ENCODE measurements around the gene TBX1. TPM values are rescaled to one million over a fixed set of nuclear protein-coding genes. Genes with fewer than 3 reads are reported as not detected.
"Not testable (repeated sequence)": the region's sequence is repeated elsewhere in the genome, so short reads cannot be mapped to it uniquely, and the experiment has no call there.

TBX1 gene
- polyA plus RNA-seq, 1 experiment = not detected

GRCh38 chr22:19775496-19776325 is 15.1 kb downstream of the TBX1 start:
- H3K27me3 ChIP-seq (ENCODE audit: control insufficient read depth, insufficient read depth, low read length) = peaks cover 11% of the 10 kb centered on the region
- no peaks in the 10 kb centered on the region for H3K36me3 ChIP-seq (ENCODE audit: control insufficient read depth, insufficient read depth, low read length)
- ChIA-PET POLR2A (no interaction called here), CTCF (interaction anchor here (1.4 kb wide), 1 partner anchor 45 kb away, joined by 4 read pairs; no protein-coding TSS in a partner anchor)
- no peak overlapping the region for H3K4me3 ChIP-seq (ENCODE audit: low read depth, low read length)
- no peak for DNase-seq (ENCODE audit: low read depth)
- TF ChIP-seq, protein P1, sequence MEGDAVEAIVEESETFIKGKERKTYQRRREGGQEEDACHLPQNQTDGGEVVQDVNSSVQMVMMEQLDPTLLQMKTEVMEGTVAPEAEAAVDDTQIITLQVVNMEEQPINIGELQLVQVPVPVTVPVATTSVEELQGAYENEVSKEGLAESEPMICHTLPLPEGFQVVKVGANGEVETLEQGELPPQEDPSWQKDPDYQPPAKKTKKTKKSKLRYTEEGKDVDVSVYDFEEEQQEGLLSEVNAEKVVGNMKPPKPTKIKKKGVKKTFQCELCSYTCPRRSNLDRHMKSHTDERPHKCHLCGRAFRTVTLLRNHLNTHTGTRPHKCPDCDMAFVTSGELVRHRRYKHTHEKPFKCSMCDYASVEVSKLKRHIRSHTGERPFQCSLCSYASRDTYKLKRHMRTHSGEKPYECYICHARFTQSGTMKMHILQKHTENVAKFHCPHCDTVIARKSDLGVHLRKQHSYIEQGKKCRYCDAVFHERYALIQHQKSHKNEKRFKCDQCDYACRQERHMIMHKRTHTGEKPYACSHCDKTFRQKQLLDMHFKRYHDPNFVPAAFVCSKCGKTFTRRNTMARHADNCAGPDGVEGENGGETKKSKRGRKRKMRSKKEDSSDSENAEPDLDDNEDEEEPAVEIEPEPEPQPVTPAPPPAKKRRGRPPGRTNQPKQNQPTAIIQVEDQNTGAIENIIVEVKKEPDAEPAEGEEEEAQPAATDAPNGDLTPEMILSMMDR (IDR thresholded peaks at IDR 0.05; ENCODE audit: insufficient read depth, low read depth, low read length) = no peak

DNA sequence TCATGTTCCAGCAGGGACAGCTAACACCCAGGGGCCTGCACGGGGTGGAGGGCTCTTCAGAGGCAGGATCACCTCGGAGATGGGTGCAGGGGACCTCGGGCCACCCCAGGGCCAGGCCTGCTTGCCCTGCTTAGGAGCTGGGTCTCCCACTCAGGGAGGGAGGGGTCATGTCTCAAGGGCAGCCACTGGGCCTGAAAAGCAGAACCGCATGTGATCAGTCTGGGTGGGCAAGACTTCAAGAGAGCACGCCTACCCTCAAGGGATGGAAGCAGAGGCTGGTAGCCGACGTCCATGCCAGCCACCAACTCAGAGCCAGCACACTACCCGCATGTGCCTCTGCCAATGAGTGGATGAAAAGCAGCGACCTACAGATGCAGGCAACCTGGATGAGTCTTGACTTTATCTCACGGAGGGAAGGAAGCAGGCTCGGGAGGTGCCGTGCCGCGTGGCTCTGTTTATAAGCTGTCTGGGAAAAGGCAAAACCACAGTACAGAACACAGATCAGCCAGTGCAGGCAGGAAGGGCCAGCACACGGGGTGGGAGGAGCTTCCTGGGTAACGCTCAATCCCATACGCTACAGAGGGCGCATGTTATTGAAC is 16.0 kb downstream of the TBX1 start:
- Histone ChIP-seq H3K4me3 (ENCODE audit: low read depth, low read length) (no peak overlapping the region), H3K36me3 (ENCODE audit: control insufficient read depth, insufficient read depth, low read length) (no peaks in the 10 kb centered on the region), H3K27me3 (ENCODE audit: control insufficient read depth, insufficient read depth, low read length) (peaks cover 8% of the 10 kb centered on the region)
- no peak for DNase-seq (ENCODE audit: low read depth)
- POLR2A ChIA-PET = no interaction called here
- CTCF ChIA-PET = interaction anchor here (1.4 kb wide), 1 partner anchor 46 kb away, joined by 4 read pairs; no protein-coding TSS in a partner anchor
- TF ChIP-seq, protein P1 (IDR thresholded peaks at IDR 0.05; ENCODE audit: insufficient read depth, low read depth, low read length) = no peak

DNA sequence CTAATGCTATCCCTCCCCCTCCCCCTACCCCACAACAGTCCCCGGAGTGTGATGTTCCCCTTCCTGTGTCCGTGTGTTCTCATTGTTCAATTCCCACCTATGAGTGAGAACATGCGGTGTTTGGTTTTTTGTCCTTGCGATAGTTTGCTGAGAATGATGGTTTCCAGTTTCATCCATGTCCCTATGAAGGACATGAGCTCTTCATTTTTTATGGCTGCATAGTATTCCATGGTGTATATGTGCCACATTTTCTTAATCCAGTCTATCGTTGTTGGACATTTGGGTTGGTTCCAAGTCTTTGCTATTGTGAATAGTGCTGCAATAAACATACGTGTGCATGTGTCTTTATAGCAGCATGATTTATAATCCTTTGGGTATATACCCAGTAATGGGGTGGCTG is 16.6 kb downstream of the TBX1 start:
- CTCF ChIA-PET = interaction anchor here (1.4 kb wide), 1 partner anchor 47 kb away, joined by 4 read pairs; no protein-coding TSS in a partner anchor
- POLR2A ChIA-PET; H3K4me3 ChIP-seq (ENCODE audit: low read depth, low read length); H3K27me3 ChIP-seq (ENCODE audit: control insufficient read depth, insufficient read depth, low read length); H3K36me3 ChIP-seq (ENCODE audit: control insufficient read depth, insufficient read depth, low read length); DNase-seq (ENCODE audit: low read depth): not testable (repeated sequence)

GRCh38 chr22:19779011-19779421 is 18.4 kb downstream of the TBX1 start:
- ChIA-PET POLR2A (no interaction called here), CTCF (interaction anchor here (0.6 to 1.5 kb wide), 6 partner anchors 10 to 100 kb away, joined by 3 to 5 read pairs (median 3); no protein-coding TSS in a partner anchor)
- no peak for DNase-seq (ENCODE audit: low read depth)
- H3K36me3 ChIP-seq (ENCODE audit: control insufficient read depth, insufficient read depth, low read length) = no peaks in the 10 kb centered on the region
- TF ChIP-seq, protein P1 (IDR thresholded peaks at IDR 0.05; ENCODE audit: insufficient read depth, low read depth, low read length) = no peak
- H3K4me3 ChIP-seq (ENCODE audit: low read depth, low read length) = no peak overlapping the region
- H3K27me3 ChIP-seq (ENCODE audit: control insufficient read depth, insufficient read depth, low read length) = no peaks in the 10 kb centered on the region; the same call in 1 of the 2 replicates

DNA sequence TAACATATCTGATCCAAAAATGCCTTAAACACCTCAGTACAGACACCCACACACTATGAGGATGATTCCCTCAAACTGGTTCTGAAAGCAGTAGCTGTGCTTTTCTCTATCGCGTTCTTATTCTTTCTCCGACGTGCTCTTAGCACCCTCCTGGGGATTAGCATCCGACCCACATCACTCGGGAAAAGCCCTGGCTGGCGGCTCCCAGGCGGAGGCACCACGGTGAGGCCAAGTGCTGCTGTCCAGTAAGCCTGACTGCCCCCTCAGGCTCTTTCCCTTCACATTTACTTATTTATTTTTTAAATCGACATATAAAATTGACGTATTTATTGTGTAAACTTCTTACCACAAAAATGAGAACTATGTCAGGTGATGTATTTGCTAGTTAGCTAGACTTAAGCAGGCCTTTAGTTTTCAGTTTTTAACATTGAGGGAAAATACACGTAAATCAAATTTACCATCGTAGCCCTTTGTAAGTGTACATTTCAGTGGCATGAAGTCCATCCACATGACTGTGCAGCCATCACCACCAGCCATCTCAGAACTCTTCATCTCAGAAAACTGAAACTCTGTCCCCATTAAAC is 19.2 kb downstream of the TBX1 start:
- CTCF ChIA-PET = interaction anchor here (0.6 to 1.5 kb wide), 6 partner anchors 9 to 49 kb away, joined by 3 to 5 read pairs (median 3); no protein-coding TSS in a partner anchor
- Histone ChIP-seq H3K27me3 (ENCODE audit: control insufficient read depth, insufficient read depth, low read length) (no peaks in the 10 kb centered on the region; the same call in 1 of the 2 replicates), H3K36me3 (ENCODE audit: control insufficient read depth, insufficient read depth, low read length) (no peaks in the 10 kb centered on the region), H3K4me3 (ENCODE audit: low read depth, low read length) (no peak overlapping the region)
- no peak for DNase-seq (ENCODE audit: low read depth)
- POLR2A ChIA-PET = no interaction called here
- TF ChIP-seq, protein P1 (IDR thresholded peaks at IDR 0.05; ENCODE audit: insufficient read depth, low read depth, low read length) = no peak

All from BJ (cell line).